ENCODE measurements around the gene WDR4.

DNA sequence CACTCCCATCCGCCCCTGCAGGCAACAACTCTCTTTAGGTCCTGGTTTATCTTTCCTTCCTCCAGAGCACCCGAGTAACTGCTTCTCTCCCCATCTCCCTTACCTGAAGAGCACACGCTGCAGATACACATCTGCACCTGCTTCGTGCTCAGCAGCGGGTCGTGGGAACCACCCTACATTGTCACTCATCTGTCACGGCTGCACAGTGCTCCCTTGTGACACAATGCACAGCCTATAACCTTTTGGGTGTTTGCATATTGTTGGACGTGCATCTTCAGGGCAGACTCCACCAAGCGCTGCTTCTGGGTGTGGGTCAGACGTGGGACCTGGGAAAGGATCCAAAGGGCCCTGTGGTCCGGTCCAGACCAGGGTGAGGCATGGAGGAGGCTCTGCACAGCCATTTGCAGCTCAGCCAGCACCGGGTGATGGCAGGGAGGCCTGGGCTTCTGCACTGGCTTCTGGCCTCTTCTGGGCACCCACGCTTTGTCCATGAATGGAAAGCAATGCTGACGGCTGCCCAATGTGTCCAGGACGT lies 42.5 kb downstream of the WDR4 start:
- TF ChIP-seq, protein P1, sequence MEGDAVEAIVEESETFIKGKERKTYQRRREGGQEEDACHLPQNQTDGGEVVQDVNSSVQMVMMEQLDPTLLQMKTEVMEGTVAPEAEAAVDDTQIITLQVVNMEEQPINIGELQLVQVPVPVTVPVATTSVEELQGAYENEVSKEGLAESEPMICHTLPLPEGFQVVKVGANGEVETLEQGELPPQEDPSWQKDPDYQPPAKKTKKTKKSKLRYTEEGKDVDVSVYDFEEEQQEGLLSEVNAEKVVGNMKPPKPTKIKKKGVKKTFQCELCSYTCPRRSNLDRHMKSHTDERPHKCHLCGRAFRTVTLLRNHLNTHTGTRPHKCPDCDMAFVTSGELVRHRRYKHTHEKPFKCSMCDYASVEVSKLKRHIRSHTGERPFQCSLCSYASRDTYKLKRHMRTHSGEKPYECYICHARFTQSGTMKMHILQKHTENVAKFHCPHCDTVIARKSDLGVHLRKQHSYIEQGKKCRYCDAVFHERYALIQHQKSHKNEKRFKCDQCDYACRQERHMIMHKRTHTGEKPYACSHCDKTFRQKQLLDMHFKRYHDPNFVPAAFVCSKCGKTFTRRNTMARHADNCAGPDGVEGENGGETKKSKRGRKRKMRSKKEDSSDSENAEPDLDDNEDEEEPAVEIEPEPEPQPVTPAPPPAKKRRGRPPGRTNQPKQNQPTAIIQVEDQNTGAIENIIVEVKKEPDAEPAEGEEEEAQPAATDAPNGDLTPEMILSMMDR (IDR thresholded peaks at IDR 0.05) = no peak
- no peak for TF ChIP-seq EZH2phosphoT487 (IDR thresholded peaks at IDR 0.05)
